SHP77 (cell line): ENCODE data around the gene ROBO1.
"Not testable (repeated sequence)": the region's sequence is repeated elsewhere in the genome, so short reads cannot be mapped to it uniquely, and the experiment has no call there.

ENCODE experiments used
- DNase-seq, 2 experiments: peaks; one replicate each; lab custom pipeline; 2025; lab: John Stamatoyannopoulos, UW

Gene ROBO1

GRCh38 chr3:79245284-79246138 lies 522.3 kb downstream of the ROBO1 start:
- DNase-seq = no peak

- no peak for DNase-seq
Measured at GRCh38 chr3:79236496-79236895, 531.3 kb downstream of the ROBO1 start.

- DNase-seq = no peak
Measured at GRCh38 chr3:79233431-79234060, 534.3 kb downstream of the ROBO1 start.

GRCh38 chr3:79230266-79230665 lies 537.5 kb downstream of the ROBO1 start:
- DNase-seq = no peak

GRCh38 chr3:79217096-79217495 lies 550.7 kb downstream of the ROBO1 start:
- no peak for DNase-seq

GRCh38 chr3:79215286-79215685 lies 552.5 kb downstream of the ROBO1 start:
- no peak for DNase-seq

- DNase-seq = no peak
Measured at GRCh38 chr3:79211586-79212359, 556.0 kb downstream of the ROBO1 start.

GRCh38 chr3:79204351-79204750 lies 563.4 kb downstream of the ROBO1 start:
- DNase-seq = no peak

GRCh38 chr3:79203144-79203519 lies 564.7 kb downstream of the ROBO1 start:
- DNase-seq = no peak

GRCh38 chr3:79202471-79203143 lies 565.2 kb downstream of the ROBO1 start:
- DNase-seq = no peak

- no peak for DNase-seq
Measured at GRCh38 chr3:79200456-79200855, 567.3 kb downstream of the ROBO1 start.

GRCh38 chr3:79199966-79200365 lies 567.8 kb downstream of the ROBO1 start:
- no peak for DNase-seq

- no peak for DNase-seq
Measured at GRCh38 chr3:79187426-79187825, 580.4 kb downstream of the ROBO1 start.

- DNase-seq = no peak
Measured at GRCh38 chr3:79184251-79184650, 583.5 kb downstream of the ROBO1 start.

GRCh38 chr3:79183496-79183895 lies 584.3 kb downstream of the ROBO1 start:
- DNase-seq = no peak

GRCh38 chr3:79178471-79179180 lies 589.2 kb downstream of the ROBO1 start:
- no peak for DNase-seq

- no peak for DNase-seq
Measured at GRCh38 chr3:79175870-79176269, 591.9 kb downstream of the ROBO1 start.

GRCh38 chr3:79173259-79173658 lies 594.5 kb downstream of the ROBO1 start:
- DNase-seq = not testable (repeated sequence)

GRCh38 chr3:79172241-79172640 lies 595.6 kb downstream of the ROBO1 start:
- no peak for DNase-seq

GRCh38 chr3:79170021-79170420 lies 597.8 kb downstream of the ROBO1 start:
- DNase-seq = no peak

GRCh38 chr3:79167651-79168416 lies 600.0 kb downstream of the ROBO1 start:
- DNase-seq = no peak
